IMR-90 (cell line): ENCODE measurements around the gene ANAPC5. TPM values are rescaled to one million over a fixed set of nuclear protein-coding genes. Genes with fewer than 3 reads are reported as not detected.

Experiments
- ATAC-seq: fragments of 200-7000 bp; cut with Tn5 transposase; 2 replicates; pipeline ENCODE4 v1.9.1; 2020; ENCODE audit warnings: low read depth, mild to moderate bottlenecking, moderate library complexity
- BruUV-seq: library from RNA; stranded (reverse); fragments of 400-500 nt; replicated peaks from 2 replicates; lab custom pipeline; 2021; lab: Mats Ljungman, UMichigan
- CTCF ChIA-PET: fragments of 300-600 bp; formaldehyde crosslinking; extraction: SDS; loops from one replicate; lab custom pipeline; 2021; ENCODE audit warnings: antibody characterized with exemption; lab: Yijun Ruan, JAX
- POLR2A ChIA-PET: fragments of 300-600 bp; sonication (Branson Sonifier 250); formaldehyde crosslinking; loops from one replicate; lab custom pipeline; 2022; ENCODE audit warnings: antibody characterized with exemption; ENCODE audit not compliant: unreplicated experiment; lab: Charles Lee
- DNase-seq: peaks from one replicate; pipeline ENCODE4 v3.0.0; 2013
- H2AFZ ChIP-seq: replicated peaks from 2 replicates; pipeline ENCODE3; 2013; ENCODE audit warnings: low read length, mild to moderate bottlenecking; ENCODE audit not compliant: poor library complexity
- H2AK5ac ChIP-seq: 2 replicates; pipeline ENCODE4 v1.6.1; 2013; ENCODE audit warnings: low read depth, low read length, inconsistent platforms
- H2AK9ac ChIP-seq: replicated peaks from 2 replicates; pipeline ENCODE3; 2013; ENCODE audit warnings: mild to moderate bottlenecking, low read depth, low read length, moderate library complexity; ENCODE audit not compliant: poor library complexity
- H2BK120ac ChIP-seq: 2 replicates; pipeline ENCODE4 v1.6.1; 2013; ENCODE audit warnings: low read depth, low read length, inconsistent platforms
- H2BK15ac ChIP-seq: 3 replicates; pipeline ENCODE4 v1.6.1; 2013; ENCODE audit warnings: low read depth, low read length, inconsistent platforms
- H2BK20ac ChIP-seq: 2 replicates; pipeline ENCODE4 v1.6.1; 2013; ENCODE audit warnings: low read depth, mild to moderate bottlenecking, inconsistent platforms, low read length, moderate library complexity
- H2BK5ac ChIP-seq: 2 replicates; pipeline ENCODE4 v1.6.1; 2013; ENCODE audit warnings: mild to moderate bottlenecking, low read depth, low read length, inconsistent platforms; ENCODE audit not compliant: poor library complexity, severe bottlenecking
- H3K14ac ChIP-seq: replicated peaks from 2 replicates; pipeline ENCODE4 v1.6.1; 2013; ENCODE audit warnings: low read depth, low read length, inconsistent platforms
- H3K18ac ChIP-seq: 2 replicates; pipeline ENCODE4 v1.6.1; 2013; ENCODE audit warnings: low read depth, low read length, control low read depth
- H3K23ac ChIP-seq: 2 replicates; pipeline ENCODE4 v1.6.1; 2013; ENCODE audit warnings: low read depth, low read length, inconsistent platforms
- H3K27ac ChIP-seq: 2 replicates; pipeline ENCODE4 v1.5.1; 2013; ENCODE audit warnings: mild to moderate bottlenecking, control low read depth, low read length; ENCODE audit not compliant: insufficient read depth
- H3K27me3 ChIP-seq: 2 replicates; pipeline ENCODE4 v1.6.1; 2013; ENCODE audit warnings: low read length; ENCODE audit not compliant: control insufficient read depth, insufficient read depth
- H3K36me3 ChIP-seq: 2 replicates; pipeline ENCODE4 v1.6.1; 2013; ENCODE audit warnings: low read length, mixed read lengths; ENCODE audit not compliant: control insufficient read depth, insufficient read depth
- H3K4ac ChIP-seq: 2 replicates; pipeline ENCODE4 v1.6.1; 2013; ENCODE audit warnings: low read depth, low read length, inconsistent platforms
- H3K4me1 ChIP-seq: 2 replicates; pipeline ENCODE4 v1.6.1; 2013; ENCODE audit warnings: low read length, mixed read lengths; ENCODE audit not compliant: control insufficient read depth, insufficient read depth
- H3K4me2 ChIP-seq: 2 replicates; pipeline ENCODE4 v1.6.1; 2013; ENCODE audit warnings: low read depth, mild to moderate bottlenecking, control low read depth, low read length, moderate library complexity
- H3K4me3 ChIP-seq: 2 replicates; pipeline ENCODE4 v1.5.1; 2013; ENCODE audit warnings: low read depth, mild to moderate bottlenecking, control low read depth, low read length, moderate library complexity; ENCODE audit not compliant: insufficient read depth
- H3K56ac ChIP-seq: 2 replicates; pipeline ENCODE4 v1.6.1; 2013; ENCODE audit warnings: low read length, inconsistent platforms; ENCODE audit not compliant: insufficient read depth; ENCODE audit errors: extremely low read depth
- H3K79me1 ChIP-seq, 2 experiments: 2 replicates each; pipeline ENCODE4 v1.6.1; 2013; ENCODE audit warnings: low read length in 2 of 2, inconsistent platforms in 1 of 2, low read depth in 1 of 2
- H3K9ac ChIP-seq: 2 replicates; pipeline ENCODE4 v1.6.1; 2013; ENCODE audit warnings: low read depth, low read length, control low read depth
- H3K9me1 ChIP-seq: 2 replicates; pipeline ENCODE4 v1.6.1; 2013; ENCODE audit warnings: low read length, inconsistent platforms; ENCODE audit not compliant: insufficient read depth
- H3K9me3 ChIP-seq: 2 replicates; pipeline ENCODE4 v1.6.1; 2013; ENCODE audit warnings: low read length; ENCODE audit not compliant: control insufficient read depth, insufficient read depth
- H4K20me1 ChIP-seq: 2 replicates; pipeline ENCODE4 v1.6.1; 2013; ENCODE audit warnings: low read length, inconsistent platforms; ENCODE audit not compliant: insufficient read depth
- H4K5ac ChIP-seq: 2 replicates; pipeline ENCODE4 v1.6.1; 2013; ENCODE audit warnings: mild to moderate bottlenecking, low read depth, low read length, control low read depth
- H4K8ac ChIP-seq, 2 experiments: 2 replicates each; pipeline ENCODE4 v1.6.1; 2013; ENCODE audit warnings: low read depth in 2 of 2, low read length in 2 of 2, control low read depth in 1 of 2, inconsistent platforms in 1 of 2
- H4K91ac ChIP-seq: 2 replicates; pipeline ENCODE4 v1.6.1; 2013; ENCODE audit warnings: low read depth, low read length, inconsistent platforms; ENCODE audit not compliant: insufficient read depth
- BHLHE40 ChIP-seq: fragments of 150-350 bp; IDR thresholded peaks from 2 replicates; pipeline ENCODE4 v1.6.1; 2016; ENCODE audit warnings: mild to moderate bottlenecking, low read depth, low read length
- CEBPB ChIP-seq: IDR thresholded peaks from 2 replicates; pipeline ENCODE4 v1.6.1; 2012; ENCODE audit warnings: low read depth, low read length, improper control_type of control experiment
- WGBS, 2 experiments: methylation state at CpG; one replicate each; pipeline versions ENCODE4 v1.1.5 to v1.1.7; 2013; ENCODE audit warnings: missing lambda C conversion rate in 2 of 2; ENCODE audit not compliant: insufficient read length in 1 of 2; ENCODE audit errors: extremely low coverage in 2 of 2; 5-methylcytosine and 5-hydroxymethylcytosine counted together
- dilution Hi-C: fragments of 300-500 bp; cut with HindIII; formaldehyde crosslinking; loops from one replicate; pipeline ENCODE4 v1.14.3; 2018; ENCODE audit warnings: low sequenced_read_pairs; ENCODE audit not compliant: unreplicated experiment
- in situ Hi-C: fragments of 300-500 bp; cut with MboI; formaldehyde crosslinking; loops from 3 replicates; pipeline ENCODE4 v1.14.3; 2019; ENCODE audit warnings: low sequenced_read_pairs, inconsistent platforms, mixed read lengths
- intact Hi-C: fragments of 100-400 bp; cut with micrococcal nuclease; formaldehyde crosslinking; loops from 2 replicates; pipeline ENCODE4 v1.10.0; 2022
- polyA plus RNA-seq, 3 experiments: library from polyadenylated mRNA; depleted of rRNA; stranded (reverse); fragments of >200 nt; gene quantifications; 2 replicates each; pipeline ENCODE4 v1.2.3, GENCODE V29; 2012; ENCODE audit warnings: low replicate concordance in 1 of 3
- total RNA-seq: library from RNA; depleted of rRNA; stranded (reverse); fragments of >200 nt; gene quantifications from 2 replicates; pipeline ENCODE4 v1.2.3, GENCODE V29; 2012

The ANAPC5 gene
- total and polyA plus RNA-seq, 2 of the 4 experiments (the other 2 are of a cell fraction) = 157 to 211 TPM

- no peaks in the 10 kb centered on the region for H3K9me3 ChIP-seq
- no peak overlapping the region for H3K4me3 ChIP-seq
- H3K4ac ChIP-seq = no peak overlapping the region
- POLR2A ChIA-PET = no interaction called here
- no peaks in the 10 kb centered on the region for H4K20me1 ChIP-seq
- no peak overlapping the region for H3K9ac ChIP-seq
- H4K91ac ChIP-seq = no peak overlapping the region
- H3K27ac ChIP-seq = no peak overlapping the region
- no peak overlapping the region for H3K56ac ChIP-seq
- no TSS peak for BruUV-seq
- H4K5ac ChIP-seq = no peak overlapping the region
- no peak overlapping the region for H3K14ac ChIP-seq
- peak; percentile 8 for DNase-seq
- no peak overlapping the region for H2BK5ac ChIP-seq
- intact Hi-C loops (no loop called here), in situ Hi-C loops (no loop called here), dilution Hi-C loops (no loop called here)
- TF ChIP-seq CEBPB = no peak
- TF ChIP-seq BHLHE40 = no peak
- CTCF ChIA-PET = interaction anchor here (0.7 kb wide), 1 partner anchor 350 kb away, joined by 3 read pairs; no protein-coding TSS in a partner anchor
- no peaks in the 10 kb centered on the region for H3K79me1 ChIP-seq
- ATAC-seq = no peak
- no peak overlapping the region for H3K4me2 ChIP-seq
- no peak overlapping the region for H3K18ac ChIP-seq
- 62 to 100% methylated on average over 1 to 2 of the region's 5 CpGs for WGBS, 2 experiments
- H3K23ac ChIP-seq = no peak overlapping the region
- no peak overlapping the region for H4K8ac ChIP-seq
- no peak overlapping the region for H2BK120ac ChIP-seq
- H3K9me1 ChIP-seq = no peaks in the 10 kb centered on the region
- no peak overlapping the region for H2AK9ac ChIP-seq
- no peak overlapping the region for H2AK5ac ChIP-seq
- H3K27me3 ChIP-seq = 0 out of 2 replicates have a peak, but pooled peaks cover 1% of the 10 kb centered on the region
- H2AFZ ChIP-seq = no peak overlapping the region
- H2BK20ac ChIP-seq = no peak overlapping the region
- no peaks in the 10 kb centered on the region for H3K36me3 ChIP-seq
- H2BK15ac ChIP-seq = no peak overlapping the region
- no peaks in the 10 kb centered on the region for H3K4me1 ChIP-seq
Observed at GRCh38 chr12:121364683-121365121, 12.5 kb upstream of the ANAPC5 start.
